Cardiac fibroblast (primary cell): ENCODE data around the gene PCDHGA7.
"Not testable (repeated sequence)": the region's sequence is repeated elsewhere in the genome, so short reads cannot be mapped to it uniquely, and the experiment has no call there.

ENCODE experiments used
- DNase-seq, 2 donors: peaks; one replicate each; pipeline versions ENCODE4 v3.0.0 to v3.0.0-alpha.2; 2010; ENCODE audit warnings: low read depth in 2 of 2
- H3K4me3 ChIP-seq, 2 donors: replicated peaks in 1 of 2; 1 replicate in 1 of 2; 2 replicates in 1 of 2; pipeline ENCODE4 v1.5.1; 2011; ENCODE audit warnings: low read depth in 2 of 2, low read length in 2 of 2, mild to moderate bottlenecking in 2 of 2, moderate library complexity in 1 of 2
- TF ChIP-seq, protein P1 (sequence below): IDR thresholded peaks from one replicate; pipeline ENCODE4 v1.5.1; 2011; ENCODE audit warnings: low read depth, mild to moderate bottlenecking, low read length, inconsistent platforms

Gene PCDHGA7

DNA sequence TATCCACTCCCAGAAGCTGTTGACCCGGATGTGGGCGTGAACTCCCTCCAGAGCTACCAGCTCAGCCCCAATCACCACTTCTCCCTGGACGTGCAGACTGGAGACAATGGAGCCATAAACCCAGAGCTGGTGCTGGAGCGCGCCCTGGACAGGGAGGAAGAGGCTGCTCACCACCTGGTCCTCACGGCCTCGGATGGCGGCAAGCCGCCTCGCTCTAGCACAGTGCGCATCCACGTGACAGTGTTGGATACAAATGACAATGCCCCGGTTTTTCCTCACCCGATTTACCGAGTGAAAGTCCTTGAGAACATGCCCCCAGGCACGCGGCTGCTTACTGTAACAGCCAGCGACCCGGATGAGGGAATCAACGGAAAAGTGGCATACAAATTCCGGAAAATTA, 10.7 kb downstream of the PCDHGA7 start:
- DNase-seq = no peak
- H3K4me3 ChIP-seq = no peak overlapping the region
- TF ChIP-seq, protein P1, sequence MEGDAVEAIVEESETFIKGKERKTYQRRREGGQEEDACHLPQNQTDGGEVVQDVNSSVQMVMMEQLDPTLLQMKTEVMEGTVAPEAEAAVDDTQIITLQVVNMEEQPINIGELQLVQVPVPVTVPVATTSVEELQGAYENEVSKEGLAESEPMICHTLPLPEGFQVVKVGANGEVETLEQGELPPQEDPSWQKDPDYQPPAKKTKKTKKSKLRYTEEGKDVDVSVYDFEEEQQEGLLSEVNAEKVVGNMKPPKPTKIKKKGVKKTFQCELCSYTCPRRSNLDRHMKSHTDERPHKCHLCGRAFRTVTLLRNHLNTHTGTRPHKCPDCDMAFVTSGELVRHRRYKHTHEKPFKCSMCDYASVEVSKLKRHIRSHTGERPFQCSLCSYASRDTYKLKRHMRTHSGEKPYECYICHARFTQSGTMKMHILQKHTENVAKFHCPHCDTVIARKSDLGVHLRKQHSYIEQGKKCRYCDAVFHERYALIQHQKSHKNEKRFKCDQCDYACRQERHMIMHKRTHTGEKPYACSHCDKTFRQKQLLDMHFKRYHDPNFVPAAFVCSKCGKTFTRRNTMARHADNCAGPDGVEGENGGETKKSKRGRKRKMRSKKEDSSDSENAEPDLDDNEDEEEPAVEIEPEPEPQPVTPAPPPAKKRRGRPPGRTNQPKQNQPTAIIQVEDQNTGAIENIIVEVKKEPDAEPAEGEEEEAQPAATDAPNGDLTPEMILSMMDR = no peak

- H3K4me3 ChIP-seq, DNase-seq: not testable (repeated sequence)
These were observed 12.1 kb downstream of the PCDHGA7 start for GRCh38 chr5:141394401-141395187.

DNA sequence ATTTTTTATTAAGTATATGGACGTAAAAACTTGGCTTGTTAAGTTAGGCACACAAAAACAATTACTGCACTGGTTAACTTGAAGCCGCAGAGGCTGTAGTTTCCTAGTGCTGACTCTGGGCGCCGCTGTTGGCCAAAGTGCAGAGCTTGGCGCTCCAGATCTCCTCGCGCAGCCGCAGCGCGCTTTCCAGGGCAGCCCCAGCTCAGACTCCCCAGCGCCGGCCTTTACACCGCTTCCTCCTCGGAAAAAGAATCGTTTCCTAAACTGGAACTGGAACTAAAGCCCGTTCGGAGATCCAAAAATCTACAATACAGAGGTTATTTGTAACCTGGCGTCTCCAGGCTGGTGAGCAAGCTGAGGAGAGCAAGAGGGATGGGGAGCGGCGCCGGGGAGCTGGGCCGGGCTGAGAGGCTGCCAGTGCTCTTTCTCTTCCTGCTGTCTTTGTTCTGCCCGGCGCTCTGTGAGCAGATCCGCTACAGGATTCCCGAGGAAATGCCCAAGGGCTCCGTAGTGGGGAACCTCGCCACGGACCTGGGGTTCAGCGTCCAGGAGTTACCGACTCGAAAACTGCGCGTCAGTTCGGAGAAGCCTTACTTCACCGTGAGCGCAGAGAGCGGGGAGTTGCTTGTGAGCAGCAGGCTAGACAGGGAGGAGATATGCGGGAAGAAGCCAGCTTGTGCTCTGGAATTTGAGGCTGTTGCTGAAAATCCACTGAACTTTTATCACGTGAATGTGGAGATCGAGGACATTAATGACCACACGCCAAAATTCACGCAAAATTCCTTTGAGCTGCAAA, 15.4 kb downstream of the PCDHGA7 start, which contains the start of gene PCDHGB5:
Gene PCDHGB5, plus strand, starts transcription at position 192 of the 796 bp plus-strand sequence. Its CDS starts 181 bp downstream, at position 373.
- DNase-seq = peak; percentile 75 to 77
- peak within 1 kb of the TSS; percentile 35 to 46 for H3K4me3 ChIP-seq
- TF ChIP-seq, protein P1 = peak; percentile 67

DNA sequence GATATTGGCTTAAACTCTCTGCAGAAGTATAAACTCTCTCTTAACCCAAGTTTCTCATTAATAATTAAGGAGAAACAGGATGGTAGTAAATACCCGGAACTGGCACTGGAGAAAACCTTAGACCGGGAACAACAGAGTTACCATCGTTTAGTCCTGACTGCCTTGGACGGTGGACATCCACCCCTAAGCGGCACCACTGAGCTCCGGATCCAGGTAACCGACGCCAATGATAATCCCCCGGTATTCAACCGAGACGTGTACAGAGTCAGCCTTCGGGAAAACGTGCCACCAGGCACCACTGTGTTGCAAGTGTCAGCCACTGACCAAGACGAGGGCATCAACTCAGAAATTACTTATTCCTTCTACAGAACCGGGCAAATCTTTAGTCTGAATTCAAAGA, 16.1 kb downstream of the PCDHGA7 start:
- TF ChIP-seq, protein P1 = no peak
- no peak overlapping the region for H3K4me3 ChIP-seq
- DNase-seq = no peak

DNA sequence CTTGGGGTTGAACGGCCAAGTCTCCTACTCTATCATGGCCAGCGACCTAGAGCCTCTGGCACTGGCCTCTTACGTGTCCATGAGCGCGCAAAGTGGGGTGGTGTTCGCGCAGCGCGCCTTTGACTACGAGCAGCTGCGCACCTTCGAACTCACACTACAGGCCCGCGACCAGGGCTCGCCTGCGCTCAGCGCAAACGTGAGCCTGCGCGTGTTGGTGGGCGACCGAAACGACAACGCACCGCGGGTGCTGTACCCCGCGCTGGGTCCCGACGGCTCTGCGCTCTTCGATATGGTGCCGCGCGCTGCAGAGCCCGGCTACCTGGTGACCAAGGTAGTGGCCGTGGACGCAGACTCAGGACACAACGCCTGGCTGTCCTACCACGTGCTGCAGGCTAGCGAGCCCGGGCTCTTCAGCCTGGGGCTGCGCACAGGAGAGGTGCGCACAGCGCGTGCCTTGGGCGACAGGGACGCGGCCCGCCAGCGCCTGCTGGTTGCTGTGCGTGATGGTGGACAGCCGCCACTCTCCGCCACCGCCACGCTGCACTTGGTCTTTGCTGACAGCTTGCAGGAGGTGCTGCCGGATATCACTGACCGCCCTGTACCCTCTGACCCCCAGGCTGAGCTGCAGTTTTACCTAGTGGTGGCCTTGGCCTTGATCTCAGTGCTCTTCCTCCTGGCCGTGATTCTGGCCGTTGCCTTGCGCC, 17.2 kb downstream of the PCDHGA7 start:
- no peak overlapping the region for H3K4me3 ChIP-seq
- TF ChIP-seq, protein P1 = no peak
- DNase-seq = no peak

- peak within 1 kb of the TSS; percentile 12 to 42 for H3K4me3 ChIP-seq
- DNase-seq = peak; percentile 41 to 63
- TF ChIP-seq, protein P1 = peak; percentile 53
These were observed 20.2 kb downstream of the PCDHGA7 start, which contains the start of gene PCDHGA9 for GRCh38 chr5:141402553-141403243. TSS of gene PCDHGA9 (plus strand) at chr5:141402778. CDS start at chr5:141402953, 175 bp downstream.
